ENCODE results near the gene NR2C1. TPM values are rescaled to one million over a fixed set of nuclear protein-coding genes. Genes with fewer than 3 reads are reported as not detected.

Gene NR2C1
- total and polyA plus RNA-seq, 2 of the 8 experiments (the other 6 are each of a cell fraction or from before 2014, with no cell fraction given), result 22.8 to 48.3 TPM

DNA sequence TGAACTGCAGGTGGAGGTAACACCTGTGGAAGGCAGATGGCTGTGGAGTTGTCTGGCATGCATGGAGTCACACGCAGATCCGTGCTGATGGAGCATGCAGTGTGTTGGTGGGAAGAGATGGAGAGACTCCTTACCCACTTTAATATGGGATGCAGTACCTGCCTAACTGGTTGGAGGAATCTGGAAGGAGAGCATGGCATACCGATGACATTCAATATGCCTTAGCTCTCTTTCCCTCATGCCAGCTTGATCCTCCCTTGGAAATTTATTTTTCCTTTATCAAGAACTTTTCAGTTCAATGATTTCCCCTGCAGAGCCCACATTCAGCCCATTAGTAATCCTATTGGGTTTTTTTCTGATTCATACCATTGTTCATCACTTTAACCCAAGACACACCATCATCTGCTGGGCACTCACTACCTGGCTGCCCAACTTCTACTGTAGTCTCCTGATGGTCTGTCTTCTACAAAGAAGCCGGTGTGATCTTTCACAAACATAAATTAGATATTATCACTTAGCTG, 25.9 kb upstream of the NR2C1 start:
- no peak for TF ChIP-seq KDM1A (IDR thresholded peaks at IDR 0.05; ENCODE audit: borderline replicate concordance, low read length)
- TF ChIP-seq NANOG (IDR thresholded peaks at IDR 0.05; ENCODE audit: insufficient read depth, low read depth, low read length, poor library complexity, severe bottlenecking), result no peak
- TF ChIP-seq MAX (IDR thresholded peaks at IDR 0.05), result no peak
- no peak for TF ChIP-seq SP4 (IDR thresholded peaks at IDR 0.05; ENCODE audit: low read length)
- no peak for TF ChIP-seq FOSL1 (IDR thresholded peaks at IDR 0.05; ENCODE audit: insufficient read depth, low read depth, low read length)
- no peak for TF ChIP-seq POU5F1 (IDR thresholded peaks at IDR 0.05; ENCODE audit: low read depth, low read length)
- no peak for TF ChIP-seq SP2 (IDR thresholded peaks at IDR 0.05; ENCODE audit: low read length)
- TF ChIP-seq POLR2AphosphoS5 (IDR thresholded peaks at IDR 0.05; ENCODE audit: low read depth, low read length), result no peak
- TF ChIP-seq TAF1 (IDR thresholded peaks at IDR 0.05; ENCODE audit: low read depth, low read length), result no peak
- TF ChIP-seq JUN (IDR thresholded peaks at IDR 0.05; ENCODE audit: low read depth, low read length), result no peak
- no peaks in the 10 kb centered on the region for H3K9me3 ChIP-seq (ENCODE audit: insufficient read depth in 2 of 2, low read depth in 1 of 2, low read length in 1 of 2)
- H3K18ac ChIP-seq (ENCODE audit: extremely low read depth, low read length), result no peak overlapping the region
- no peak overlapping the region for H3K9ac ChIP-seq (replicated peaks in 1 of 4; ENCODE audit: extremely low read depth in 1 of 4, low read depth in 3 of 4, low read length in 3 of 4)
- no peaks in the 10 kb centered on the region for H3K4me1 ChIP-seq (replicated peaks in 1 of 4; ENCODE audit: control insufficient read depth in 3 of 4, insufficient read depth in 4 of 4, low read length in 3 of 4)
- H2BK12ac ChIP-seq (ENCODE audit: low read depth, low read length), result no peak overlapping the region
- no peak overlapping the region for H3K4ac ChIP-seq (replicated peaks; ENCODE audit: insufficient read length, low read depth, low read length)
- no peak overlapping the region; the same call in 1 of the 2 replicates for H2BK5ac ChIP-seq (ENCODE audit: low read depth, low read length)
- no peak overlapping the region for H2BK120ac ChIP-seq (replicated peaks; ENCODE audit: low read depth, low read length)
- peaks cover 3% of the 10 kb centered on the region in 2 experiments for H4K20me1 ChIP-seq (replicated peaks in 1 of 2; ENCODE audit: control insufficient read depth in 1 of 2, insufficient read depth in 2 of 2, low read length in 2 of 2)
- H2BK15ac ChIP-seq (ENCODE audit: low read length), result no peak overlapping the region
- no peak overlapping the region for H4K5ac ChIP-seq (ENCODE audit: insufficient read length, low read depth, low read length)
- no peak overlapping the region for H2AFZ ChIP-seq (ENCODE audit: low read length)
- no peak overlapping the region for H3K23ac ChIP-seq (ENCODE audit: insufficient read length)
- no peak overlapping the region for H2BK20ac ChIP-seq (ENCODE audit: low read length)
- no peak overlapping the region for H3K14ac ChIP-seq (ENCODE audit: insufficient read length)
- ChIA-PET CTCF (ENCODE audit: partially characterized antibody) (interaction anchor here (0.7 to 2.7 kb wide), 4 partner anchors 8 to 1989 kb away, joined by 3 to 13 read pairs (median 3); no protein-coding TSS in a partner anchor), POLR2A (ENCODE audit: partially characterized antibody) (interaction anchor here (0.7 kb wide), 1 partner anchor 10 kb away, joined by 3 read pairs; no protein-coding TSS in a partner anchor)
- no peak for DNase-seq (ENCODE audit: low read depth in 1 of 2, low spot score in 2 of 2)
- H3K79me2 ChIP-seq (ENCODE audit: control insufficient read depth in 1 of 2, insufficient read depth in 2 of 2, low read length in 2 of 2), result no peaks in the 10 kb centered on the region
- WGBS, 2 experiments (ENCODE audit: extremely low coverage in 1 of 2, insufficient coverage in 1 of 2, insufficient read length in 1 of 2, insufficient replicate concordance in 2 of 2, low coverage in 1 of 2, low lambda C conversion rate in 2 of 2, missing lambda C conversion rate in 1 of 2), result 90% methylated on average over 4 of the region's 4 CpGs; no CpG with 5 or more reads in 1 of the 2 experiments
- no peak overlapping the region for H3K4me2 ChIP-seq (ENCODE audit: insufficient read depth in 1 of 2, low read depth in 2 of 2, low read length in 2 of 2)
- H4K91ac ChIP-seq (replicated peaks; ENCODE audit: insufficient read length, low read length), result no peak overlapping the region
- no peak overlapping the region for H3K56ac ChIP-seq (replicated peaks; ENCODE audit: insufficient read length, low read depth, low read length)
- no peak overlapping the region for H2AK5ac ChIP-seq (ENCODE audit: low read depth, low read length)
- peaks cover 2 to 30% (median 16%) of the 10 kb centered on the region in 4 experiments for H3K36me3 ChIP-seq (ENCODE audit: control insufficient read depth in 2 of 4, insufficient read depth in 4 of 4, low read length in 3 of 4)
- no peak overlapping the region for H3K27ac ChIP-seq (ENCODE audit: low read depth, low read length)
- H3K23me2 ChIP-seq (ENCODE audit: low read depth, low read length), result no peaks in the 10 kb centered on the region
- FAIRE-seq, result no peak
- no peaks in the 10 kb centered on the region for H3K27me3 ChIP-seq (replicated peaks in 1 of 4; ENCODE audit: control insufficient read depth in 3 of 4, extremely low read depth in 1 of 4, insufficient read depth in 3 of 4, low read length in 3 of 4)
- H3K79me1 ChIP-seq (ENCODE audit: low read depth, low read length), result no peaks in the 10 kb centered on the region
- no peak overlapping the region for H3K4me3 ChIP-seq (ENCODE audit: extremely low read depth in 1 of 4, insufficient read depth in 2 of 4, low read depth in 3 of 4, low read length in 4 of 4)
- H4K8ac ChIP-seq (ENCODE audit: extremely low read depth, insufficient read depth, low read length), result no peak overlapping the region
